IMR-90 (cell line): ENCODE measurements around the gene RNF38. TPM values are rescaled to one million over a fixed set of nuclear protein-coding genes. Genes with fewer than 3 reads are reported as not detected.

Experiments used
- ATAC-seq: fragments of 200-7000 bp; cut with Tn5 transposase; 2 replicates; pipeline ENCODE4 v1.9.1; 2020; ENCODE audit warnings: low read depth, mild to moderate bottlenecking, moderate library complexity
- BruUV-seq: library from RNA; stranded (reverse); fragments of 400-500 nt; replicated peaks from 2 replicates; lab custom pipeline; 2021; lab: Mats Ljungman, UMichigan
- CTCF ChIA-PET: fragments of 300-600 bp; formaldehyde crosslinking; extraction: SDS; loops from one replicate; lab custom pipeline; 2021; ENCODE audit warnings: antibody characterized with exemption; lab: Yijun Ruan, JAX
- POLR2A ChIA-PET: fragments of 300-600 bp; sonication (Branson Sonifier 250); formaldehyde crosslinking; loops from one replicate; lab custom pipeline; 2022; ENCODE audit warnings: antibody characterized with exemption; ENCODE audit not compliant: unreplicated experiment; lab: Charles Lee
- DNase-seq: peaks from one replicate; pipeline ENCODE4 v3.0.0; 2013
- H2AFZ ChIP-seq: replicated peaks from 2 replicates; pipeline ENCODE3; 2013; ENCODE audit warnings: low read length, mild to moderate bottlenecking; ENCODE audit not compliant: poor library complexity
- H2AK5ac ChIP-seq: 2 replicates; pipeline ENCODE4 v1.6.1; 2013; ENCODE audit warnings: low read depth, low read length, inconsistent platforms
- H2AK9ac ChIP-seq: replicated peaks from 2 replicates; pipeline ENCODE3; 2013; ENCODE audit warnings: mild to moderate bottlenecking, low read depth, low read length, moderate library complexity; ENCODE audit not compliant: poor library complexity
- H2BK120ac ChIP-seq: 2 replicates; pipeline ENCODE4 v1.6.1; 2013; ENCODE audit warnings: low read depth, low read length, inconsistent platforms
- H2BK15ac ChIP-seq: 3 replicates; pipeline ENCODE4 v1.6.1; 2013; ENCODE audit warnings: low read depth, low read length, inconsistent platforms
- H2BK20ac ChIP-seq: 2 replicates; pipeline ENCODE4 v1.6.1; 2013; ENCODE audit warnings: low read depth, mild to moderate bottlenecking, inconsistent platforms, low read length, moderate library complexity
- H2BK5ac ChIP-seq: 2 replicates; pipeline ENCODE4 v1.6.1; 2013; ENCODE audit warnings: mild to moderate bottlenecking, low read depth, low read length, inconsistent platforms; ENCODE audit not compliant: poor library complexity, severe bottlenecking
- H3K14ac ChIP-seq: replicated peaks from 2 replicates; pipeline ENCODE4 v1.6.1; 2013; ENCODE audit warnings: low read depth, low read length, inconsistent platforms
- H3K18ac ChIP-seq: 2 replicates; pipeline ENCODE4 v1.6.1; 2013; ENCODE audit warnings: low read depth, low read length, control low read depth
- H3K23ac ChIP-seq: 2 replicates; pipeline ENCODE4 v1.6.1; 2013; ENCODE audit warnings: low read depth, low read length, inconsistent platforms
- H3K27ac ChIP-seq: 2 replicates; pipeline ENCODE4 v1.5.1; 2013; ENCODE audit warnings: mild to moderate bottlenecking, control low read depth, low read length; ENCODE audit not compliant: insufficient read depth
- H3K27me3 ChIP-seq: 2 replicates; pipeline ENCODE4 v1.6.1; 2013; ENCODE audit warnings: low read length; ENCODE audit not compliant: control insufficient read depth, insufficient read depth
- H3K36me3 ChIP-seq: 2 replicates; pipeline ENCODE4 v1.6.1; 2013; ENCODE audit warnings: low read length, mixed read lengths; ENCODE audit not compliant: control insufficient read depth, insufficient read depth
- H3K4ac ChIP-seq: 2 replicates; pipeline ENCODE4 v1.6.1; 2013; ENCODE audit warnings: low read depth, low read length, inconsistent platforms
- H3K4me1 ChIP-seq: 2 replicates; pipeline ENCODE4 v1.6.1; 2013; ENCODE audit warnings: low read length, mixed read lengths; ENCODE audit not compliant: control insufficient read depth, insufficient read depth
- H3K4me2 ChIP-seq: 2 replicates; pipeline ENCODE4 v1.6.1; 2013; ENCODE audit warnings: low read depth, mild to moderate bottlenecking, control low read depth, low read length, moderate library complexity
- H3K4me3 ChIP-seq: 2 replicates; pipeline ENCODE4 v1.5.1; 2013; ENCODE audit warnings: low read depth, mild to moderate bottlenecking, control low read depth, low read length, moderate library complexity; ENCODE audit not compliant: insufficient read depth
- H3K56ac ChIP-seq: 2 replicates; pipeline ENCODE4 v1.6.1; 2013; ENCODE audit warnings: low read length, inconsistent platforms; ENCODE audit not compliant: insufficient read depth; ENCODE audit errors: extremely low read depth
- H3K79me1 ChIP-seq, 2 experiments: 2 replicates each; pipeline ENCODE4 v1.6.1; 2013; ENCODE audit warnings: low read length in 2 of 2, inconsistent platforms in 1 of 2, low read depth in 1 of 2
- H3K9ac ChIP-seq: 2 replicates; pipeline ENCODE4 v1.6.1; 2013; ENCODE audit warnings: low read depth, low read length, control low read depth
- H3K9me1 ChIP-seq: 2 replicates; pipeline ENCODE4 v1.6.1; 2013; ENCODE audit warnings: low read length, inconsistent platforms; ENCODE audit not compliant: insufficient read depth
- H3K9me3 ChIP-seq: 2 replicates; pipeline ENCODE4 v1.6.1; 2013; ENCODE audit warnings: low read length; ENCODE audit not compliant: control insufficient read depth, insufficient read depth
- H4K20me1 ChIP-seq: 2 replicates; pipeline ENCODE4 v1.6.1; 2013; ENCODE audit warnings: low read length, inconsistent platforms; ENCODE audit not compliant: insufficient read depth
- H4K5ac ChIP-seq: 2 replicates; pipeline ENCODE4 v1.6.1; 2013; ENCODE audit warnings: mild to moderate bottlenecking, low read depth, low read length, control low read depth
- H4K8ac ChIP-seq, 2 experiments: 2 replicates each; pipeline ENCODE4 v1.6.1; 2013; ENCODE audit warnings: low read depth in 2 of 2, low read length in 2 of 2, control low read depth in 1 of 2, inconsistent platforms in 1 of 2
- H4K91ac ChIP-seq: 2 replicates; pipeline ENCODE4 v1.6.1; 2013; ENCODE audit warnings: low read depth, low read length, inconsistent platforms; ENCODE audit not compliant: insufficient read depth
- CEBPB ChIP-seq: IDR thresholded peaks from 2 replicates; pipeline ENCODE4 v1.6.1; 2012; ENCODE audit warnings: low read depth, low read length, improper control_type of control experiment
- MAZ ChIP-seq: IDR thresholded peaks from 2 replicates; pipeline ENCODE4 v1.6.1; 2012; ENCODE audit warnings: low read depth, mild to moderate bottlenecking, low read length, improper control_type of control experiment, moderate library complexity, borderline replicate concordance
- MXI1 ChIP-seq: IDR thresholded peaks from 2 replicates; pipeline ENCODE4 v1.6.1; 2012; ENCODE audit warnings: low read depth, mild to moderate bottlenecking, low read length, moderate library complexity, borderline replicate concordance
- POLR2A ChIP-seq: IDR thresholded peaks from 2 replicates; pipeline ENCODE4 v1.6.1; 2012; ENCODE audit warnings: mild to moderate bottlenecking, low read depth, low read length
- WGBS, 2 experiments: methylation state at CpG; one replicate each; pipeline versions ENCODE4 v1.1.5 to v1.1.7; 2013; ENCODE audit warnings: missing lambda C conversion rate in 2 of 2; ENCODE audit not compliant: insufficient read length in 1 of 2; ENCODE audit errors: extremely low coverage in 2 of 2; 5-methylcytosine and 5-hydroxymethylcytosine counted together
- dilution Hi-C: fragments of 300-500 bp; cut with HindIII; formaldehyde crosslinking; loops from one replicate; pipeline ENCODE4 v1.14.3; 2018; ENCODE audit warnings: low sequenced_read_pairs; ENCODE audit not compliant: unreplicated experiment
- in situ Hi-C: fragments of 300-500 bp; cut with MboI; formaldehyde crosslinking; loops from 3 replicates; pipeline ENCODE4 v1.14.3; 2019; ENCODE audit warnings: low sequenced_read_pairs, inconsistent platforms, mixed read lengths
- intact Hi-C: fragments of 100-400 bp; cut with micrococcal nuclease; formaldehyde crosslinking; loops from 2 replicates; pipeline ENCODE4 v1.10.0; 2022
- polyA plus RNA-seq, 3 experiments: library from polyadenylated mRNA; depleted of rRNA; stranded (reverse); fragments of >200 nt; gene quantifications; 2 replicates each; pipeline ENCODE4 v1.2.3, GENCODE V29; 2012; ENCODE audit warnings: low replicate concordance in 1 of 3
- total RNA-seq: library from RNA; depleted of rRNA; stranded (reverse); fragments of >200 nt; gene quantifications from 2 replicates; pipeline ENCODE4 v1.2.3, GENCODE V29; 2012

Gene RNF38
- total and polyA plus RNA-seq, 2 of the 4 experiments (the other 2 are of a cell fraction), result 8.8 to 11.2 TPM

DNA sequence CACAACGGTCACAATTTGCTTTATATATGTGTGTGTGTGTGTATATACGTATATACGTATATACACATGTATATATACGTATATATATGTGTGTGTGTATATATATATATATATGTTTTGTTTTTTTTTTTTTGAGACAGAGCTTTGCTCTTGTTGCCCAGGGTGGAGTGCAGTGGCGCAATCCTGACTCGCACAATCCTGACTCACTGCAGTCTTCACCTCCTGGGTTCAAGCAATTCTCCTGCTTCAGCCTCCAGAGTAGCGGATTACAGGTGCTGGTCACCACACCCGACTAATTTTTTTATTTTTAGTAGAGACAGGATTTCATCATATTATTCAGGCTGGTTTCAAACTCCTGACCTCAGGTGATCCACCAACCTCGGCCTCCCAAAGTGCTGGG, 3.1 kb downstream of the RNF38 start:
- ChIA-PET POLR2A (no interaction called here), CTCF (no interaction called here)
- H3K4ac ChIP-seq, result no peak overlapping the region
- WGBS, 2 experiments, result no CpG with 5 or more reads among the region's 9 CpGs
- in situ Hi-C loops (no loop called here), intact Hi-C loops (no loop called here), dilution Hi-C loops (no loop called here)
- H3K18ac ChIP-seq, result no peak overlapping the region
- peaks cover 2% of the 10 kb centered on the region; the same call in 1 of the 2 replicates for H3K36me3 ChIP-seq
- H2BK20ac ChIP-seq, result no peak overlapping the region
- no peaks in the 10 kb centered on the region for H3K27me3 ChIP-seq
- H3K4me1 ChIP-seq, result peaks cover 6% of the 10 kb centered on the region; the same call in 1 of the 2 replicates
- DNase-seq (no peak), ATAC-seq (no peak)
- no peak overlapping the region for H4K91ac ChIP-seq
- peaks cover 62% of the 10 kb centered on the region for H4K20me1 ChIP-seq
- no peak overlapping the region for H2BK5ac ChIP-seq
- no peak overlapping the region for H2AFZ ChIP-seq
- no peak overlapping the region for H3K23ac ChIP-seq
- no TSS peak for BruUV-seq
- no peaks in the 10 kb centered on the region for H3K9me3 ChIP-seq
- H3K14ac ChIP-seq, result no peak overlapping the region
- no peak overlapping the region for H2AK9ac ChIP-seq
- no peak overlapping the region for H3K4me3 ChIP-seq
- H3K9ac ChIP-seq, result no peak overlapping the region
- no peak overlapping the region for H3K4me2 ChIP-seq
- peaks cover 38 to 62% of the 10 kb centered on the region in 2 experiments for H3K79me1 ChIP-seq
- H2BK15ac ChIP-seq, result no peak overlapping the region
- H3K27ac ChIP-seq, result no peak overlapping the region
- no peak overlapping the region for H4K5ac ChIP-seq
- TF ChIP-seq POLR2A (no peak), CEBPB (peak; percentile 70), MXI1 (no peak), MAZ (no peak)
- no peak overlapping the region for H4K8ac ChIP-seq
- H2BK120ac ChIP-seq, result no peak overlapping the region
- no peak overlapping the region for H3K56ac ChIP-seq
- H2AK5ac ChIP-seq, result no peak overlapping the region
- peaks cover 2% of the 10 kb centered on the region for H3K9me1 ChIP-seq
